Peyer's patch (tissue), 4 donors: ENCODE results near the gene PIK3R5. TPM values are rescaled to one million over a fixed set of nuclear protein-coding genes. Genes with fewer than 3 reads are reported as not detected.

Source experiments
- DNase-seq, 3 donors: peaks; one replicate each; pipeline ENCODE4 v3.0.0-alpha.2; 2017 to 2019
- H3K27ac ChIP-seq, 4 donors: fragments of 200-600 bp; sonication (generic); one replicate each; pipeline ENCODE4 v1.5.1; 2016 to 2019
- H3K27me3 ChIP-seq, 2 donors: fragments of 200-600 bp; sonication (generic); one replicate each; pipeline ENCODE4 v1.5.1; 2019
- H3K36me3 ChIP-seq, 3 donors: fragments of 200-600 bp; sonication (generic); one replicate each; pipeline ENCODE4 v1.5.1; 2016 to 2019
- H3K4me1 ChIP-seq, 4 donors: fragments of 200-600 bp; sonication (generic); one replicate each; pipeline ENCODE4 v1.5.1; 2016 to 2019
- H3K4me3 ChIP-seq, 4 donors: fragments of 200-600 bp; sonication (generic); 1 replicate in 3 of 4; 2 replicates in 1 of 4; pipeline ENCODE4 v1.5.1; 2016 to 2019; ENCODE audit warnings: mild to moderate bottlenecking in 1 of 4
- H3K9me3 ChIP-seq, 4 donors: fragments of 200-600 bp; sonication (generic); one replicate each; pipeline ENCODE4 v1.5.1; 2016 to 2019; ENCODE audit warnings: mild to moderate bottlenecking in 1 of 4
- POLR2A ChIP-seq, 2 donors: fragments of 450-650 bp; IDR thresholded peaks; one replicate each; pipeline ENCODE4 v1.5.1; 2017; ENCODE audit warnings: antibody characterized with exemption in 2 of 2, mild to moderate bottlenecking in 2 of 2, moderate library complexity in 2 of 2
- total RNA-seq, 4 donors: library from RNA; depleted of rRNA; stranded (reverse); fragments of >200 nt; gene quantifications; one replicate each; pipeline ENCODE4 v1.1.0, GENCODE V29; 2016
- TF ChIP-seq, protein P1 (sequence below), 6 experiments: fragments of 450-650 bp in 4 of 6; fragments of 200-600 bp in 2 of 6; sonication (generic) in 1 of 6; IDR thresholded peaks; one replicate each; pipeline ENCODE4 v1.5.1; 2017 to 2019; ENCODE audit warnings: antibody characterized with exemption in 6 of 6, mild to moderate bottlenecking in 3 of 6, moderate library complexity in 1 of 6

Gene PIK3R5
- total RNA-seq, 4 donors from 2014 or later = 6.3 to 74.3 (median 10.3) TPM

DNA sequence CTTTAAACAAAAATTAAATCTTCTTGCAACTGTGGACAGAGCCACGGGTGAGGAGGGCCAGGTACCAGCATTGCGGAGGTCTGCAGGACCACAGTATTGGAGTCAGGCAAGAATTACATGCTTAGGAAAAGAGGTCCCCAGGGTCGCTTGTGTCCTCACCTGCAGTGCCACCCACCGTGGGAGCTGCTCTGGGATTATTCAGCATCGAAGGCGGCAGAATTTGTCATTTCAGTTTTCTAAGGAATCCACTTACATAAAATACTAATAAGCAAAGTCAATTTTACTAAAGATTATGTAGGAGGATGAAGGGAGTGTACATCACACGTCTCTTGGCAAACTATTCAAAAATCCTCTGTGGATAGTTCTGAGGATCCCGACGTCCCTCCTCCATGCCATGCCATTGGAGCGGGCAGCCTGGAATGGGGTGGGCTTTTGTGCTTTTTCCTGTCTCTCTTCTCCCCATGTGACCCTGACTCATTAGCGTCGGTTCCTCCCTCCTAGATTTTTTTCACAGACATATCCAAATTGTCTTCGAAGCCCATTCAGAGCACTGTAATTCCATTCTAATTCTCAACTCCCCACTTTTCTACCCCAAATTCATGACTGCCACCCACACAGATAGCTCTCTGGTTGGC, 95.0 kb downstream of the PIK3R5 start:
- Histone ChIP-seq H3K4me3 (no peak overlapping the region), H3K27me3 (peaks cover 0 to under 1% of the 10 kb centered on the region in 2 donors), H3K4me1 (no peaks in the 10 kb centered on the region), H3K9me3 (no peaks in the 10 kb centered on the region), H3K27ac (no peak overlapping the region), H3K36me3 (no peaks in the 10 kb centered on the region)
- no peak for DNase-seq
- TF ChIP-seq POLR2A (IDR thresholded peaks at IDR 0.05) = no peak
- TF ChIP-seq, protein P1, sequence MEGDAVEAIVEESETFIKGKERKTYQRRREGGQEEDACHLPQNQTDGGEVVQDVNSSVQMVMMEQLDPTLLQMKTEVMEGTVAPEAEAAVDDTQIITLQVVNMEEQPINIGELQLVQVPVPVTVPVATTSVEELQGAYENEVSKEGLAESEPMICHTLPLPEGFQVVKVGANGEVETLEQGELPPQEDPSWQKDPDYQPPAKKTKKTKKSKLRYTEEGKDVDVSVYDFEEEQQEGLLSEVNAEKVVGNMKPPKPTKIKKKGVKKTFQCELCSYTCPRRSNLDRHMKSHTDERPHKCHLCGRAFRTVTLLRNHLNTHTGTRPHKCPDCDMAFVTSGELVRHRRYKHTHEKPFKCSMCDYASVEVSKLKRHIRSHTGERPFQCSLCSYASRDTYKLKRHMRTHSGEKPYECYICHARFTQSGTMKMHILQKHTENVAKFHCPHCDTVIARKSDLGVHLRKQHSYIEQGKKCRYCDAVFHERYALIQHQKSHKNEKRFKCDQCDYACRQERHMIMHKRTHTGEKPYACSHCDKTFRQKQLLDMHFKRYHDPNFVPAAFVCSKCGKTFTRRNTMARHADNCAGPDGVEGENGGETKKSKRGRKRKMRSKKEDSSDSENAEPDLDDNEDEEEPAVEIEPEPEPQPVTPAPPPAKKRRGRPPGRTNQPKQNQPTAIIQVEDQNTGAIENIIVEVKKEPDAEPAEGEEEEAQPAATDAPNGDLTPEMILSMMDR (IDR thresholded peaks at IDR 0.05) = no peak

DNA sequence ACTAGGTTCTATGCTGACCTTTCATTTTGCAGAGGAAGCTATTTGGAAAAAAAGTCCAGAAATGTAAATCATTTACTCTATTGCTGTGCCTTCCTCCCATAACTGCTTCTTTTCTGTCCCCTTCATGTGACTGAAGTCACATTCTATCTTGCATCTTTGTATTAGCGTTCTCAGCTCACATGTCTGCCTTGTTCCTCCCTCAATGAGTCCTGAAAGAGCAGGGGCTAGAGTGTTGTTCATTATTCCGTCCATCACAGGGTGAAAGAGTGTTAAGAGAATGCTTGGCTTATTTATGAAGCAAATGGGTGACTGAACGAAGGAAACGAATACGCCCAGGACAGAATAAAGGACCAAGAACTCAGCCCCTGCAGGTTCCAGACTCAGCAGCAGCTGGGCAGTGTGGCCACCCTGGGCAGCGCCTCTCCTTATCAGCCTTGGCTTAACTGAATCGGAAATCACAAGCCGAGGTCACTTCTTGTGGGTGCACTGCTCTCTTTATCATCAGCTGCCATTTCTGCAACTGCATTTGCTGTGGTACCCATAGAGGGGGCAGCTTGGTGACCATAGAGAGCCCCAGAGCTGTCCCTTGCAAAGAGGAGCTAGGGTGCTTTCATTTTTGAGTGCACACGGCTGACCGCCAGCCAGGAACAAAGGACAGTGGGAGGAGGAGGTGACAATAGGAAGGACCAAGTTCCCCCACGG, 96.2 kb downstream of the PIK3R5 start:
- no peak overlapping the region for H3K27ac ChIP-seq
- peak in 1 of 3 donors; percentile 40 for DNase-seq
- no peak overlapping the region for H3K4me3 ChIP-seq
- no peaks in the 10 kb centered on the region for H3K27me3 ChIP-seq
- TF ChIP-seq, protein P1 (IDR thresholded peaks at IDR 0.05) = no peak
- no peak for TF ChIP-seq POLR2A (IDR thresholded peaks at IDR 0.05)
- H3K4me1 ChIP-seq = no peaks in the 10 kb centered on the region
- no peaks in the 10 kb centered on the region for H3K9me3 ChIP-seq
- H3K36me3 ChIP-seq = no peaks in the 10 kb centered on the region

DNA sequence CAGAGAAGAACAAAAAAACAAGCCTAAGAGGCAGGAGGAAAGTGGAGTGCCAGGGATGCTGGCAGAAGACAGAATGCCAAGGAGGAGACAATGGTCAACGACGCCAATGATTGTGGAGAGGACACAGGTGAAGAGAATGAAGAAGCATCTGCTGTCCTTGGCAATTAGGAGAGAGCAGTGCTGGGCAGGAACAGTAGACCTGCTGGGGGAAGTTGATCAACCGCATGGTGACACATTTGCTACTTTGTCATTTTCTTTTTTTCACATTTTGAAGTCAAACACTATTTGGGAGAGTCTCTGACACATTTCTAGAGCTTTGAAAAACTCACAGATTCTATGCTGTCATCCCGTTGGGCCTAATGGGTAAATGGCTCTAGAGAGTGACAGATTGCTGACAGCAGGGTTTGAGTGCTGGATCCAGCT, 97.0 kb downstream of the PIK3R5 start:
- peak in 1 of 3 donors; percentile 17 for DNase-seq

DNA sequence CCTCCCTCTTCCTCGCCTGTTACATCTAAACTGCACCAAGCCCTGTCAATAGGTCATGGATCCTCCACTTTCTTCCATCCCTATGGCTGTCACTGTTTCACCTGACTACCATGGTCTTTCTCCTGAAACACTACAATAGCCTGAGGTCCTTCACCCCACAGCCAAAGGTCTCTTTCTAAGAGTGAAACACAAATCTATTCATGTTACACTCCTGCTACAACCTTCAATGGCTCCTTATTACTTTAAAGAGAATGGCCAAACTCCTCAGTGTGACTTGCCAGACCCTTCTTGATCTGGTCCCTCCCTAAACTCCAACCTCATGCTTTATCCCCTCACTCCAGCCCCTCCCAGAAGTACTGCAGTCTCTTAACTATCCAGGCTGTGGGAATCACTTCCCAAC, 97.4 kb downstream of the PIK3R5 start:
- no peak for TF ChIP-seq POLR2A (IDR thresholded peaks at IDR 0.05)
- TF ChIP-seq, protein P1 (IDR thresholded peaks at IDR 0.05) = no peak
- Histone ChIP-seq H3K27me3 (no peaks in the 10 kb centered on the region), H3K4me3 (no peak overlapping the region), H3K9me3 (no peaks in the 10 kb centered on the region), H3K36me3 (no peaks in the 10 kb centered on the region), H3K4me1 (no peaks in the 10 kb centered on the region), H3K27ac (no peak overlapping the region)
- DNase-seq = no peak

More for the DNA sequence above, 97.0 kb downstream of the PIK3R5 start:
- TF ChIP-seq, protein P1 (IDR thresholded peaks at IDR 0.05) = no peak
- no peak for TF ChIP-seq POLR2A (IDR thresholded peaks at IDR 0.05)
- no peaks in the 10 kb centered on the region for H3K27me3 ChIP-seq
- no peaks in the 10 kb centered on the region for H3K9me3 ChIP-seq
- H3K36me3 ChIP-seq = no peaks in the 10 kb centered on the region
- H3K27ac ChIP-seq = no peak overlapping the region
- H3K4me1 ChIP-seq = no peaks in the 10 kb centered on the region
- no peak overlapping the region for H3K4me3 ChIP-seq

DNA sequence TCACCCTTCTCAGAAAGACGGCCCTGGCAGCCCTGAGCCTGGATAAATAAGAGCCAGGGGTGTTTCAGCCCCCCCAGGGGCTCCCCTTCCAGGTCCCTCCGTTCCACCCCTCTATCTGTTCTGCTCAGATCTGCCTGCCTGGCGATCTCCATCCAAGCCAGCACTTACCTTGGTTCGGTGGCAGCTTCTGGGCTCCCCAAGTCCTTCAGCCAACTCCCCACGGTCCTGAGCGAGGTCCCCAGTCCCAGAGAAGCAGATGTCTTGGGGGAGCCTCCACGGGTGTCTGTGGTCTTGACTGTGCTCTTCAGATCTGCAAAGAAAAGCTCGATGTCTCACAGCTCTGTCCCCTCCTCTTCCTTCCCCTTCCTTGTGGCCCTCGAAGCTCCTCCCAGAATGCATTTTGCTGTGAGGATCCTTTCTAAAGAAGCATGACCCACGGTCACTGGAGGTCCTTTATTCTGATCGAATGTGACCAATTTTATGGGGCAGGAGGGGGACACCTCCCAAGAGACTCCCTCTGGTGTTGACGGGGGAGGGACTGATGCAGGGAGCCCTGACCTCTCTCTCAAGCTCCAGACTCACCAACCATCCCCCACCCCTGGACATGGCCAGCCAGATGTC, 98.0 kb downstream of the PIK3R5 start, which contains the start of gene PIK3R6:
Gene PIK3R6, minus strand, starts transcription at position 314 of the 621 bp plus-strand sequence. CDS start 17,880 bp downstream, outside the sequence.
- Histone ChIP-seq H3K4me3 (peak within 1 kb of the TSS; percentile 16 to 36 (median 24)), H3K27ac (peak within 1 kb of the TSS in 1 of 4 donors; percentile 49), H3K9me3 (no peaks in the 10 kb centered on the region), H3K4me1 (no peaks in the 10 kb centered on the region), H3K36me3 (no peaks in the 10 kb centered on the region), H3K27me3 (no peaks in the 10 kb centered on the region)
- DNase-seq = peak in 1 of 3 donors; percentile 47
- TF ChIP-seq POLR2A (IDR thresholded peaks at IDR 0.05) = peak in 1 of 2 donors; percentile 24
- TF ChIP-seq, protein P1 (IDR thresholded peaks at IDR 0.05) = no peak
